A549 (cell line): ENCODE data around the gene ETFDH. TPM values are rescaled to one million over a fixed set of nuclear protein-coding genes. Genes with fewer than 3 reads are reported as not detected.
"Not testable (repeated sequence)": the region's sequence is repeated elsewhere in the genome, so short reads cannot be mapped to it uniquely, and the experiment has no call there.

Experiments
- ATAC-seq, 2 experiments: fragments of 200-7000 bp in 1 of 2; fragments of >200 bp in 1 of 2; cut with Nextera tagmentation in 1 of 2; cut with Tn5 transposase in 1 of 2; 3 replicates each; pipeline versions ENCODE4 v1.8.0 to v1.9.1; 2018 to 2020; ENCODE audit warnings: mild to moderate bottlenecking in 1 of 2, moderate library complexity in 1 of 2
- CTCF ChIA-PET: fragments of 300-600 bp; sonication (Branson Sonifier 250); formaldehyde crosslinking; extraction: SDS; loops from one replicate; lab custom pipeline; 2021; ENCODE audit warnings: antibody characterized with exemption, inconsistent platforms; lab: Yijun Ruan, JAX
- POLR2A ChIA-PET: fragments of 350-600 bp; formaldehyde crosslinking; extraction: SDS; loops from one replicate; lab custom pipeline; 2021; ENCODE audit warnings: antibody characterized with exemption, inconsistent platforms; lab: Yijun Ruan, JAX
- DNase-seq, 2 experiments: peaks; one replicate each; pipeline versions ENCODE4 v3.0.0 to v3.0.0-alpha.2; 2011 to 2016; ENCODE audit warnings: low read depth in 1 of 2, low spot score in 1 of 2
- FAIRE-seq: peaks from 2 replicates; lab custom pipeline; 2011; peaks lifted over from hg19 to GRCh38; lab: Jason Lieb, UNC
- H3K27ac ChIP-seq, 2 experiments: fragments of >200 bp; sonication (Bioruptor Twin); formaldehyde crosslinking; 3 replicates each; pipeline ENCODE4 v1.5.1; 2016 to 2017
- H3K4me1 ChIP-seq: fragments of >200 bp; sonication (Bioruptor Twin); formaldehyde crosslinking; 3 replicates; pipeline ENCODE4 v1.6.1; 2016
- H3K4me2 ChIP-seq: fragments of >200 bp; sonication (Bioruptor Twin); formaldehyde crosslinking; 3 replicates; pipeline ENCODE4 v1.6.1; 2016
- H3K4me3 ChIP-seq: fragments of >200 bp; sonication (Bioruptor Twin); formaldehyde crosslinking; 3 replicates; pipeline ENCODE4 v1.5.1; 2016
- H3K9me3 ChIP-seq: fragments of >200 bp; sonication (Bioruptor Twin); formaldehyde crosslinking; 3 replicates; pipeline ENCODE4 v1.6.1; 2016
- CBX8 ChIP-seq: fragments of 200-600 bp; sonication (generic); IDR thresholded peaks from 2 replicates; pipeline ENCODE4 v1.6.1; 2016
- EHF ChIP-seq: fragments of 250-450 bp; sonication (Bioruptor Pico); IDR thresholded peaks from 2 replicates; pipeline ENCODE4 v1.5.0; 2020; ENCODE audit warnings: mild to moderate bottlenecking
- FOSB ChIP-seq: fragments of 250-450 bp; sonication (Bioruptor Pico); IDR thresholded peaks from 2 replicates; pipeline ENCODE4 v1.5.0; 2020; ENCODE audit warnings: mild to moderate bottlenecking, moderate library complexity
- HDAC2 ChIP-seq: fragments of 200-600 bp; sonication (generic); IDR thresholded peaks from 2 replicates; pipeline ENCODE4 v1.6.1; 2016
- HEYL ChIP-seq: fragments of 250-450 bp; sonication (Bioruptor Pico); IDR thresholded peaks from 2 replicates; pipeline ENCODE4 v1.8.0; 2021; ENCODE audit warnings: mild to moderate bottlenecking, moderate library complexity
- HOXB5 ChIP-seq: fragments of 250-450 bp; sonication (Bioruptor Pico); IDR thresholded peaks from 2 replicates; pipeline ENCODE4 v1.5.0; 2020; ENCODE audit warnings: mild to moderate bottlenecking, moderate library complexity
- MAFK ChIP-seq: fragments of 450-650 bp; IDR thresholded peaks from 2 replicates; pipeline ENCODE4 v1.6.1; 2014; ENCODE audit not compliant: partially characterized antibody
- MAZ ChIP-seq: fragments of 150-350 bp; IDR thresholded peaks from 2 replicates; pipeline ENCODE4 v1.6.1; 2014; ENCODE audit warnings: antibody characterized with exemption, low read depth, low read length, borderline replicate concordance
- NPAS2 ChIP-seq: fragments of 250-450 bp; sonication (Bioruptor Pico); IDR thresholded peaks from 2 replicates; pipeline ENCODE4 v1.8.0; 2022; ENCODE audit warnings: mild to moderate bottlenecking, moderate library complexity, borderline replicate concordance
- RAD21 ChIP-seq, 2 experiments: fragments of >200 bp in 1 of 2; sonication (Bioruptor Twin) in 1 of 2; formaldehyde crosslinking in 1 of 2; IDR thresholded peaks in 1 of 2; conservative IDR thresholded peaks in 1 of 2; 2 replicates in 1 of 2; 3 replicates in 1 of 2; pipeline ENCODE4 v1.6.1; 2012 to 2018; ENCODE audit warnings: inconsistent platforms in 1 of 2
- RARB ChIP-seq: fragments of 250-450 bp; sonication (Bioruptor Pico); IDR thresholded peaks from 2 replicates; pipeline ENCODE4 v1.8.0; 2021; ENCODE audit warnings: mild to moderate bottlenecking, moderate library complexity
- RFX5 ChIP-seq: fragments of 450-650 bp; IDR thresholded peaks from 2 replicates; pipeline ENCODE4 v1.7.1; 2014; ENCODE audit warnings: antibody characterized with exemption, mild to moderate bottlenecking, moderate library complexity
- RNF2 ChIP-seq: fragments of 200-600 bp; sonication (generic); IDR thresholded peaks from 2 replicates; pipeline ENCODE4 v1.6.1; 2016; ENCODE audit warnings: low read depth, mild to moderate bottlenecking, antibody characterized with exemption, moderate library complexity, borderline replicate concordance
- SMC3 ChIP-seq: fragments of >200 bp; sonication (Bioruptor Twin); formaldehyde crosslinking; IDR thresholded peaks from 3 replicates; pipeline ENCODE4 v1.6.1; 2018; ENCODE audit warnings: inconsistent platforms
- TFCP2L1 ChIP-seq: fragments of 250-450 bp; sonication (Bioruptor Pico); IDR thresholded peaks from 2 replicates; pipeline ENCODE4 v1.5.0; 2021; ENCODE audit warnings: mild to moderate bottlenecking
- TP53 ChIP-seq: fragments of 250-450 bp; sonication (Bioruptor Pico); IDR thresholded peaks from 2 replicates; pipeline ENCODE4 v1.5.0; 2021; ENCODE audit warnings: mild to moderate bottlenecking, moderate library complexity
- WGBS: methylation state at CpG from one replicate; pipeline ENCODE4 v1.1.6; 2017; ENCODE audit errors: missing lambda C conversion rate; 5-methylcytosine and 5-hydroxymethylcytosine counted together
- polyA plus RNA-seq, 4 experiments: library from polyadenylated mRNA; depleted of rRNA in 3 of 4; stranded (reverse); fragments of >200 nt; fragmentation: RNase III in 1 of 4; extraction: RNeasy Plus Mini Kit Qiagen cat#74134 plus additional on column Dnase treatment in 1 of 4; gene quantifications; 2 replicates in 3 of 4; 3 replicates in 1 of 4; pipeline ENCODE4 v1.2.3, GENCODE V29; 2011 to 2017
- TF ChIP-seq, protein P1 (sequence below): fragments of >200 bp; sonication (Bioruptor Twin); formaldehyde crosslinking; IDR thresholded peaks from 3 replicates; pipeline ENCODE4 v1.6.1; 2016
- TF ChIP-seq, protein P2 (sequence below): fragments of >200 bp; sonication (Bioruptor Twin); formaldehyde crosslinking; IDR thresholded peaks from 2 replicates; pipeline ENCODE4 v1.6.1; 2016

ETFDH gene
- polyA plus RNA-seq, 2 of the 4 experiments (the other 2 are of a cell fraction) = 6.7 to 15.7 TPM

DNA sequence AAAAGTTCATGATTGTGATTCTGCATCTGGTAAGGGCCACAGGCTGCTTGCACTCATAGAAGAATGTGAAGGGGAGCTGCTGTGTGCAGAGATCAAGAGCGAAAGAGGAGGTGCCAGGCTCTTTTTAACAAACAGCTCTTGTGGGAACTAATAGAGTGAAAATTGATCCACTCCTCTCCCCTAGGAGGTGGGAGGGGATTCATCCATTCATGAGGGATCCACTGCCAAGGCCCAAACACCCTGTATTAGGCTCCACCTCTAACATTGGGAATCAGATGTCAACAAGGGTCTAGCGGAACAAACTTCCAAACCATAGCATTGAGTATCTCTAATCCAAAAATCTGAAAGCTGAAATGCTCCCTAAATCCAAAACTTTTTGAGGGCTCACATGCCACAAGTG lies 67.5 kb downstream of the ETFDH start:
- ChIA-PET CTCF (no interaction called here), POLR2A (interaction anchor here (0.6 kb wide), 1 partner anchor 511 kb away, joined by 3 read pairs; no protein-coding TSS in a partner anchor)
- H3K9me3 ChIP-seq = 0 out of 3 replicates have a peak, but pooled peaks cover 3% of the 10 kb centered on the region
- ATAC-seq (no peak), DNase-seq (no peak), FAIRE-seq (no peak)
- 93% methylated on average over 2 of the region's 2 CpGs for WGBS
- H3K4me2 ChIP-seq = no peak overlapping the region
- no peak overlapping the region for H3K27ac ChIP-seq
- TF ChIP-seq NPAS2 = no peak
- H3K4me1 ChIP-seq = no peaks in the 10 kb centered on the region
- no peak overlapping the region for H3K4me3 ChIP-seq

DNA sequence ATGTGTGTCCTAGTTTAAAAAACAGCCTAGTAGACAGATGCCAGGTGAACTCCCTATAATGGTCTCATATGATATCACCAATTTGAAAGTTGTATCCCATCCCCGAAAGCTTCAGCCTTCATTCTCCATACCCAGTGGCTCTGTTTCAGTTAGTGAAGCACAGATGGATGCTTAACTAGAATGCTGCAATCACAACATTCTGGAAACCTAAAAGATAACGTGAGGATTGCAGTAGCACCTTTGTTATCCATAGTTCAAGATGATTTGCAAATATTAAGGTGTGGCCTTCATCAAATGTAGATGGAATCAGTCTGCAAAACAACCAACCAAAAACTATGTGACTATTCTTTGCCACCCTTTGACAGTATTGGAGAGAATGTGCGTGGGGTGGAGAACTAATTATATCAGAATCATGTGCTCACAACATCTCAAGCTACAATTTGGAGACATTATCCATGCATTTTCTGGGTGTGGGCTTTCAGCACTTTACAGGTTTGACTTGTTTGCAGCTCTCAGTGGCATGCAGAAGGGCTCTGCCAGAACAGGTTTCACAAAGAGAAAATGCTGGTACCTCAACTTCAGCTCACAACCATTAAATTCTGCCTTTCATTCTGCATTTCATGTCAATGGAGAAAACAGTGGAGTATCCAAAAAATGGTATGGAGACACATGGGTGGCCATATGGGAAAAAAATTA lies 69.4 kb downstream of the ETFDH start:
- TF ChIP-seq, protein P1, sequence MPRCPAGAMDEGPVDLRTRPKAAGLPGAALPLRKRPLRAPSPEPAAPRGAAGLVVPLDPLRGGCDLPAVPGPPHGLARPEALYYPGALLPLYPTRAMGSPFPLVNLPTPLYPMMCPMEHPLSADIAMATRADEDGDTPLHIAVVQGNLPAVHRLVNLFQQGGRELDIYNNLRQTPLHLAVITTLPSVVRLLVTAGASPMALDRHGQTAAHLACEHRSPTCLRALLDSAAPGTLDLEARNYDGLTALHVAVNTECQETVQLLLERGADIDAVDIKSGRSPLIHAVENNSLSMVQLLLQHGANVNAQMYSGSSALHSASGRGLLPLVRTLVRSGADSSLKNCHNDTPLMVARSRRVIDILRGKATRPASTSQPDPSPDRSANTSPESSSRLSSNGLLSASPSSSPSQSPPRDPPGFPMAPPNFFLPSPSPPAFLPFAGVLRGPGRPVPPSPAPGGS = no peak
- ChIA-PET POLR2A (no interaction called here), CTCF (no interaction called here)
- no peak overlapping the region for H3K4me2 ChIP-seq
- H3K9me3 ChIP-seq = 0 out of 3 replicates have a peak, but pooled peaks cover 3% of the 10 kb centered on the region
- FAIRE-seq (no peak), DNase-seq (no peak), ATAC-seq (no peak)
- H3K4me1 ChIP-seq = no peaks in the 10 kb centered on the region
- H3K27ac ChIP-seq = no peak overlapping the region
- WGBS = 46% methylated on average over 3 of the region's 3 CpGs
- no peak overlapping the region for H3K4me3 ChIP-seq

DNA sequence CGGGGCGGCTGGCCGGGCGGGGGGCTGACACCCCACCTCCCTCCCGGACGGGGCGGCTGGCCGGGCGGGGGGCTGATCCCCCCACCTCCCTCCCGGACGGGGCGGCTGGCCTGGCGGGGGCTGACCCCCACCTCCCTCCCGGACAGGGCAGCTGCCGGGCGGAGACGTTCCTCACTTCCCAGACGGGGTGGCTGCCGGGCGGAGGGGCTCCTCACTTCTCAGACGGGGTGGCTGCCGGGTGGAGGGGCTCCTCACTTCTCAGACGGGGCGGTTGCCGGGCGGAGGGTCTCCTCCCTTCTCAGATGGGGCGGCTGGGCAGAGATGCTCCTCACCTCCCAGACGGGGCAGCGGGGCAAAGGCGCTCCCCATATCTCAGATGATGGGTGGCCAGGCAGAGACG lies 74.4 kb downstream of the ETFDH start:
- no CpG with 5 or more reads among the region's 31 CpGs for WGBS
- H3K9me3 ChIP-seq, H3K4me2 ChIP-seq, DNase-seq, FAIRE-seq, H3K4me1 ChIP-seq, ATAC-seq, H3K4me3 ChIP-seq, POLR2A ChIA-PET, CTCF ChIA-PET, H3K27ac ChIP-seq: not testable (repeated sequence)

DNA sequence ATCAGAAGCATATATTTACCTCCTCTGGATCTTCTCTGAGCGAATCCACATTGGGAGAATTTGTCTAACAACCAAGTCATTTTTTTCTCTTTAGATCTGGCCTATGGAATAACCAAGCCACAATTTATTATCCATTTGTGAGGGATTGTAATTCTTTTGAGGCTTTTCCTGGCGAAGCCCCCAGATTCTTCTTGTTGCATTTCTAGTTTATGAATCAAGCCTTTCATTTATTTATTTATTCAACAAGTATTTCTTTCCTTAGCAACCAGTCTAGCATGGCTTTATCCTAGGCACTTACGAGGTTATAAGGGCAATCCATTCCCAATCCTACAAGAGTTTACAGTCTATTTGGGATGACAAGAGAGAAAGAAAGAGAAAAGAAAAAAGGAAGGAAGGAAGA lies 78.3 kb downstream of the ETFDH start:
- 78% methylated on average over 3 of the region's 3 CpGs for WGBS
- CTCF ChIA-PET = no interaction called here

DNA sequence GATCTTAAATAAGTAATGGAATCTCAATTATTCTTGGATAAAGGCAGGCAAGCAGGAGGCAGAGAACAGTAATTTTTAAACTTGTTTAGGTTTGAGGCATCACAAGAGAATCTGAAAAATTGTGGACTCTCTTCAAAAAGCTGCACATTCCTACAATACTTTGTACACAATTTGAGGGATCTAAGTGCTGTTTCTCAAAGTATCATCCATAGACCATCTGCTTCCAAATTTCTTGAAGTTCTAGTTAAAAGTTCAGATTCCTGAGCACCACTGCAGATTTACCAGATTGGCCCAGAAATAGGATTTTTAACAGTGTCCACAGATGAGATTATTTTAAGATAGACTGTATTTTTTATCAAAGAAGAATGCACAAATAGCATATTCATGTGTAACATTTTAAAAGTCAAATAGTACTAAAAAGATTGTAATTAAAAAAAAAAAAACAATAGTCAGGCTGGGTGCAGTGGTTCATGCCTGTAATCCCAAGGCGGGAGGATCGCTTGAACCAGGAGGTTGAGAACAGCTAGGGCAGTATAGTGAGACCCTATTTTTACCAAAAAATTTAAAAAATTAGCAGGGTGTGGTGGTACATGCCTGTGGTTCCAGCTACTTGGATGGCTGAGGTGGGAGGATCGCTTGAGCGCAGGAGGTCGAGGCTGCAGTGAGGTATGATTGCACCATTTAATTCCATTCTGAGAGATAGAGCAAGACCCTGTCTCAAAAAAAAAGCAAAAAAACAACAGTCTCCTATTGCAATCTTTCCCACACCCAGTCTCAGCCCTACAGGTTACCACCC lies 82.5 kb downstream of the ETFDH start:
- no peak overlapping the region for H3K27ac ChIP-seq

More for the DNA sequence above, 78.3 kb downstream of the ETFDH start:
- Histone ChIP-seq H3K4me2 (no peak overlapping the region), H3K4me3 (no peak overlapping the region), H3K9me3 (no peaks in the 10 kb centered on the region), H3K4me1 (no peaks in the 10 kb centered on the region), H3K27ac (no peak overlapping the region)
- FAIRE-seq = no peak
- no peak for DNase-seq
- POLR2A ChIA-PET = no interaction called here
- TF ChIP-seq RNF2 (no peak), NPAS2 (no peak), FOSB (no peak), HOXB5 (CRISPR knock-in tag) (no peak), RFX5 (no peak), RARB (no peak), TP53 (CRISPR knock-in tag) (no peak), HEYL (CRISPR knock-in tag) (no peak), RAD21 (conservative IDR thresholded peaks at IDR 0.05 in 1 of 2, IDR thresholded peaks at IDR 0.05 in 1 of 2) (no peak), SMC3 (no peak), CBX8 (no peak), EHF (CRISPR knock-in tag) (no peak)
- ATAC-seq = no peak

DNA sequence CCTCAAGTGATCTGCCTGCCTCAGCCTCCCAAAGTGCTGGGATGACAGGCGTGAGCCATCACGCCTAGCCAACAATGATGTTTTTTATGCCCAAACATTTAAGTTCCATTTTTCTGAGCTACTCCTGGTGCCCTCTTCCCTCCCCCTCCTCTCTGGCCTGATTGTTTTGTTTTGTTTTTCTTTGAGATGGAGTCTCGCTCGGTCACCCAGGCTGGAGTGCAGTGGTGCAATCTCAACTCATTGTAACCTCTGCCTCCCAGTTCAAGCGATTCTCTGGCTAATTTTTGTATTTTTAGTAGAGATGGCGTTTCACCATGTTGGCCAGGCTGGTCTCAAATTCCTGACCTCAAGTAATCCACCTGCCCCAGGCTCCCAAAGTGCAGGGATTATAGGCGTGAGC lies 83.7 kb downstream of the ETFDH start:
- DNase-seq, POLR2A ChIA-PET, H3K4me1 ChIP-seq, H3K4me2 ChIP-seq, H3K27ac ChIP-seq, H3K4me3 ChIP-seq, ATAC-seq, FAIRE-seq, H3K9me3 ChIP-seq: not testable (repeated sequence)
- CTCF ChIA-PET = interaction anchor here (1.1 kb wide), 1 partner anchor 13 kb away, joined by 3 read pairs; the partner anchor contains the start of gene FNIP2
- WGBS = 84% methylated on average over 7 of the region's 7 CpGs

More for the DNA sequence above, 82.5 kb downstream of the ETFDH start:
- no peak for TF ChIP-seq CBX8
- no peak for TF ChIP-seq HDAC2
- TF ChIP-seq RFX5 = no peak
- TF ChIP-seq, protein P2, sequence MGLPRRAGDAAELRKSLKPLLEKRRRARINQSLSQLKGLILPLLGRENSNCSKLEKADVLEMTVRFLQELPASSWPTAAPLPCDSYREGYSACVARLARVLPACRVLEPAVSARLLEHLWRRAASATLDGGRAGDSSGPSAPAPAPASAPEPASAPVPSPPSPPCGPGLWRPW = no peak
- TF ChIP-seq HOXB5 (CRISPR knock-in tag) = no peak
- no peak for TF ChIP-seq FOSB
- no peak for TF ChIP-seq MAZ
- TF ChIP-seq, protein P1 = no peak
- no peak for TF ChIP-seq MAFK
- no peak for TF ChIP-seq TFCP2L1 (CRISPR knock-in tag)
- CTCF ChIA-PET = no interaction called here
- no peak for ATAC-seq
- 92% methylated on average over 5 of the region's 5 CpGs for WGBS
- Histone ChIP-seq H3K4me3 (no peak overlapping the region), H3K9me3 (no peaks in the 10 kb centered on the region), H3K4me1 (no peaks in the 10 kb centered on the region), H3K4me2 (no peak overlapping the region)
- no peak for DNase-seq
- POLR2A ChIA-PET = no interaction called here
- FAIRE-seq = no peak
